KOPT-K1 (cell line): ENCODE measurements around the gene SLC39A11.

Experiments used
- H3K27ac ChIP-seq: fragments of 200-600 bp; sonication (generic); 2 replicates; pipeline ENCODE4 v1.5.1; 2016; ENCODE audit warnings: antibody characterized with exemption, mild to moderate bottlenecking, low read depth, low read length; ENCODE audit not compliant: poor library complexity, severe bottlenecking
- H3K36me3 ChIP-seq: fragments of 200-600 bp; sonication (generic); 2 replicates; pipeline ENCODE4 v1.5.1; 2017; ENCODE audit warnings: antibody characterized with exemption, mild to moderate bottlenecking, low read length, moderate library complexity; ENCODE audit not compliant: insufficient read depth
- H3K9me3 ChIP-seq: fragments of 200-600 bp; sonication (generic); 2 replicates; pipeline ENCODE4 v1.5.1; 2017; ENCODE audit warnings: antibody characterized with exemption, low read length, mild to moderate bottlenecking; ENCODE audit not compliant: insufficient read depth, poor library complexity, severe bottlenecking

The SLC39A11 gene

GRCh38 chr17:72745241-72745640 is 347.2 kb downstream of the SLC39A11 start:
- Histone ChIP-seq H3K36me3 (no peaks in the 10 kb centered on the region), H3K9me3 (no peaks in the 10 kb centered on the region), H3K27ac (no peak overlapping the region)

- Histone ChIP-seq H3K9me3 (no peaks in the 10 kb centered on the region), H3K36me3 (no peaks in the 10 kb centered on the region), H3K27ac (no peak overlapping the region)
Measured at GRCh38 chr17:72743037-72743467, 349.4 kb downstream of the SLC39A11 start.

GRCh38 chr17:72737151-72737690 is 355.3 kb downstream of the SLC39A11 start:
- Histone ChIP-seq H3K27ac (no peak overlapping the region), H3K9me3 (no peaks in the 10 kb centered on the region), H3K36me3 (no peaks in the 10 kb centered on the region)

GRCh38 chr17:72735592-72735991 is 356.9 kb downstream of the SLC39A11 start:
- Histone ChIP-seq H3K9me3 (no peaks in the 10 kb centered on the region), H3K27ac (no peak overlapping the region), H3K36me3 (no peaks in the 10 kb centered on the region)

GRCh38 chr17:72735048-72735447 is 357.4 kb downstream of the SLC39A11 start:
- Histone ChIP-seq H3K36me3 (no peaks in the 10 kb centered on the region), H3K9me3 (no peaks in the 10 kb centered on the region), H3K27ac (no peak overlapping the region)

GRCh38 chr17:72734613-72735012 is 357.9 kb downstream of the SLC39A11 start:
- Histone ChIP-seq H3K36me3 (no peaks in the 10 kb centered on the region), H3K27ac (no peak overlapping the region)

GRCh38 chr17:72733619-72734282 is 358.7 kb downstream of the SLC39A11 start:
- Histone ChIP-seq H3K36me3 (no peaks in the 10 kb centered on the region), H3K27ac (no peak overlapping the region), H3K9me3 (no peaks in the 10 kb centered on the region)

More at GRCh38 chr17:72734613-72735012, 357.9 kb downstream of the SLC39A11 start:
- H3K9me3 ChIP-seq: no peaks in the 10 kb centered on the region

GRCh38 chr17:72732893-72733618 is 359.4 kb downstream of the SLC39A11 start:
- Histone ChIP-seq H3K27ac (no peak overlapping the region), H3K36me3 (no peaks in the 10 kb centered on the region), H3K9me3 (no peaks in the 10 kb centered on the region)

- Histone ChIP-seq H3K9me3 (no peaks in the 10 kb centered on the region), H3K36me3 (no peaks in the 10 kb centered on the region), H3K27ac (no peak overlapping the region)
Measured at GRCh38 chr17:72730077-72730476, 362.4 kb downstream of the SLC39A11 start.

- Histone ChIP-seq H3K9me3 (no peaks in the 10 kb centered on the region), H3K27ac (peak overlapping the region; percentile 63), H3K36me3 (no peaks in the 10 kb centered on the region)
Measured at GRCh38 chr17:72726936-72727335, 365.6 kb downstream of the SLC39A11 start.

- H3K36me3 ChIP-seq: no peaks in the 10 kb centered on the region
Measured at GRCh38 chr17:72725433-72726068, 366.9 kb downstream of the SLC39A11 start.

GRCh38 chr17:72724267-72724666 is 368.2 kb downstream of the SLC39A11 start:
- H3K36me3 ChIP-seq: no peaks in the 10 kb centered on the region
- no peak overlapping the region for H3K27ac ChIP-seq
- H3K9me3 ChIP-seq: no peaks in the 10 kb centered on the region

More at GRCh38 chr17:72725433-72726068, 366.9 kb downstream of the SLC39A11 start:
- no peaks in the 10 kb centered on the region for H3K9me3 ChIP-seq
- H3K27ac ChIP-seq: peak overlapping the region; percentile 63

- H3K36me3 ChIP-seq: no peaks in the 10 kb centered on the region
- no peaks in the 10 kb centered on the region for H3K9me3 ChIP-seq
- H3K27ac ChIP-seq: no peak overlapping the region
Measured at GRCh38 chr17:72723711-72724110, 368.8 kb downstream of the SLC39A11 start.

GRCh38 chr17:72720494-72720825 is 372.0 kb downstream of the SLC39A11 start:
- Histone ChIP-seq H3K27ac (peak overlapping the region; percentile 75), H3K9me3 (no peaks in the 10 kb centered on the region), H3K36me3 (no peaks in the 10 kb centered on the region)
